ENCODE measurements around the gene PHLPP1.

Gene PHLPP1

GRCh38 chr18:62812242-62812641 lies 96.9 kb downstream of the PHLPP1 start:
- no peak for DNase-seq

- no peak for DNase-seq
These were observed 97.5 kb downstream of the PHLPP1 start for GRCh38 chr18:62812876-62813275.

- no peak for DNase-seq
These were observed 98.9 kb downstream of the PHLPP1 start for GRCh38 chr18:62814132-62814759.

- no peak for DNase-seq
These were observed 110.0 kb downstream of the PHLPP1 start for GRCh38 chr18:62825382-62825781.

GRCh38 chr18:62827397-62827796 lies 112.1 kb downstream of the PHLPP1 start:
- no peak for DNase-seq

GRCh38 chr18:62828091-62828640 lies 112.8 kb downstream of the PHLPP1 start:
- DNase-seq: no peak

GRCh38 chr18:62828852-62829251 lies 113.5 kb downstream of the PHLPP1 start:
- no peak for DNase-seq

- no peak for DNase-seq
These were observed 114.6 kb downstream of the PHLPP1 start for GRCh38 chr18:62829936-62830335.

- peak; percentile 36 for DNase-seq
These were observed 116.9 kb downstream of the PHLPP1 start for GRCh38 chr18:62832282-62832681.

GRCh38 chr18:62833494-62833893 lies 118.2 kb downstream of the PHLPP1 start:
- no peak for DNase-seq

- no peak for DNase-seq
These were observed 119.4 kb downstream of the PHLPP1 start for GRCh38 chr18:62834715-62835114.

- no peak for DNase-seq
These were observed 121.7 kb downstream of the PHLPP1 start for GRCh38 chr18:62837011-62837410.

GRCh38 chr18:62838475-62839098 lies 123.2 kb downstream of the PHLPP1 start:
- DNase-seq: no peak

- no peak for DNase-seq
These were observed 124.8 kb downstream of the PHLPP1 start for GRCh38 chr18:62839874-62840713.

GRCh38 chr18:62841405-62841804 lies 126.1 kb downstream of the PHLPP1 start:
- no peak for DNase-seq

- no peak for DNase-seq
These were observed 127.6 kb downstream of the PHLPP1 start for GRCh38 chr18:62842898-62843297.

GRCh38 chr18:62844850-62845643 lies 129.7 kb downstream of the PHLPP1 start:
- no peak for DNase-seq

GRCh38 chr18:62846313-62846712 lies 131.0 kb downstream of the PHLPP1 start:
- DNase-seq: no peak

- no peak for DNase-seq
These were observed 131.7 kb downstream of the PHLPP1 start for GRCh38 chr18:62847081-62847480.

- no peak for DNase-seq
These were observed 133.6 kb downstream of the PHLPP1 start for GRCh38 chr18:62848946-62849345.

GRCh38 chr18:62850619-62851306 lies 135.4 kb downstream of the PHLPP1 start:
- no peak for DNase-seq

- DNase-seq: no peak
These were observed 137.5 kb downstream of the PHLPP1 start for GRCh38 chr18:62852851-62853250.
